B cell (primary cell): ENCODE results near the gene AXL. TPM values are rescaled to one million over a fixed set of nuclear protein-coding genes. Genes with fewer than 3 reads are reported as not detected.
"Not testable (repeated sequence)": the region's sequence is repeated elsewhere in the genome, so short reads cannot be mapped to it uniquely, and the experiment has no call there.

ENCODE experiments used
- ATAC-seq: fragments of 200-7000 bp; cut with Tn5 transposase; one replicate; pipeline ENCODE4 v1.10.0; 2021; ENCODE audit warnings: low read depth, mild to moderate bottlenecking, moderate number of reproducible peaks, moderate library complexity
- CTCF ChIA-PET: fragments of 350-600 bp; sonication (Branson Sonifier 250); formaldehyde crosslinking; loops from one replicate; lab custom pipeline; 2021; ENCODE audit warnings: antibody characterized with exemption, inconsistent platforms; lab: Charles Lee
- POLR2A ChIA-PET: fragments of 350-600 bp; sonication (Branson Sonifier 250); formaldehyde crosslinking; loops from one replicate; lab custom pipeline; 2021; ENCODE audit warnings: antibody characterized with exemption; lab: Charles Lee
- DNase-seq: peaks from one replicate; pipeline ENCODE4 v3.0.0; 2013
- H2AFZ ChIP-seq: 2 replicates; pipeline ENCODE4 v1.6.1; 2012; ENCODE audit warnings: mild to moderate bottlenecking, low read depth, low read length; ENCODE audit not compliant: insufficient read depth, poor library complexity, severe bottlenecking
- H3K27ac ChIP-seq, 2 donors: 1 replicate in 1 of 2; 2 replicates in 1 of 2; pipeline ENCODE4 v1.5.1; 2012 to 2013; ENCODE audit warnings: low read length in 2 of 2, mild to moderate bottlenecking in 2 of 2, moderate library complexity in 1 of 2
- H3K27me3 ChIP-seq, 4 experiments: fragments of 200-600 bp in 1 of 4; sonication (generic) in 1 of 4; replicated peaks in 1 of 4; 1 replicate in 2 of 4; 2 replicates in 2 of 4; pipeline versions ENCODE4 v1.6.1 to v1.7.0; 2013 to 2016; ENCODE audit warnings: low read length in 3 of 4, mild to moderate bottlenecking in 2 of 4, mixed read lengths in 1 of 4, moderate library complexity in 1 of 4; ENCODE audit not compliant: insufficient read depth in 4 of 4, control insufficient read depth in 3 of 4; ENCODE audit errors: control extremely low read depth in 1 of 4
- H3K36me3 ChIP-seq, 2 experiments: replicated peaks in 1 of 2; 1 replicate in 1 of 2; 2 replicates in 1 of 2; pipeline versions ENCODE4 v1.6.1 to v1.7.1; 2013; ENCODE audit warnings: low read length in 1 of 2; ENCODE audit not compliant: insufficient read depth in 2 of 2, control insufficient read depth in 1 of 2; ENCODE audit errors: control extremely low read depth in 1 of 2, extremely low read depth in 1 of 2
- H3K4me1 ChIP-seq, 2 donors: fragments of 200-600 bp in 1 of 2; sonication (generic) in 1 of 2; 1 replicate in 1 of 2; 2 replicates in 1 of 2; pipeline versions ENCODE4 v1.5.1 to v1.6.1; 2013 to 2017; ENCODE audit warnings: low read length in 2 of 2; ENCODE audit not compliant: control insufficient read depth in 2 of 2, insufficient read depth in 2 of 2
- H3K4me2 ChIP-seq: replicated peaks from 2 replicates; pipeline ENCODE3; 2012; ENCODE audit warnings: mild to moderate bottlenecking, low read depth, low read length; ENCODE audit not compliant: poor library complexity, severe bottlenecking
- H3K4me3 ChIP-seq, 5 experiments: fragments of 200-600 bp in 1 of 5; sonication (generic) in 1 of 5; 1 replicate in 3 of 5; 2 replicates in 2 of 5; pipeline versions ENCODE4 v1.5.1 to v1.7.0; 2011 to 2016; ENCODE audit warnings: low read length in 4 of 5, mild to moderate bottlenecking in 4 of 5, low read depth in 2 of 5, control low read depth in 1 of 5, moderate library complexity in 1 of 5; ENCODE audit not compliant: insufficient read depth in 1 of 5; ENCODE audit errors: control extremely low read depth in 1 of 5, extremely low read depth in 1 of 5
- H3K79me2 ChIP-seq: fragments of 200-600 bp; sonication (generic); one replicate; pipeline ENCODE4 v1.6.0; 2016; ENCODE audit warnings: low read length; ENCODE audit not compliant: control insufficient read depth, insufficient read depth
- H3K9ac ChIP-seq: fragments of 200-600 bp; sonication (generic); 2 replicates; pipeline ENCODE4 v1.6.1; 2017; ENCODE audit warnings: mild to moderate bottlenecking, low read length, moderate library complexity
- H3K9me3 ChIP-seq, 3 donors: one replicate each; pipeline versions ENCODE4 v1.6.1 to v1.7.1; 2013; ENCODE audit warnings: low read length in 2 of 3; ENCODE audit not compliant: control insufficient read depth in 2 of 3, insufficient read depth in 1 of 3; ENCODE audit errors: control extremely low read depth in 1 of 3
- H4K20me1 ChIP-seq: 2 replicates; pipeline ENCODE4 v1.6.0; 2012; ENCODE audit warnings: mild to moderate bottlenecking, low read length; ENCODE audit not compliant: insufficient read depth, control insufficient read depth, poor library complexity, severe bottlenecking
- H3K27ac Mint-ChIP-seq: one replicate; pipeline ENCODE4 v1.8.0; 2021; ENCODE audit warnings: mixed read lengths
- H3K27me3 Mint-ChIP-seq: one replicate; pipeline ENCODE4 v1.8.0; 2021; ENCODE audit warnings: mixed read lengths
- H3K4me1 Mint-ChIP-seq: one replicate; pipeline ENCODE4 v1.8.0; 2021; ENCODE audit warnings: mixed read lengths
- H3K4me3 Mint-ChIP-seq: one replicate; pipeline ENCODE4 v1.8.0; 2021; ENCODE audit warnings: mixed read lengths
- H3K9me3 Mint-ChIP-seq: one replicate; pipeline ENCODE4 v1.8.0; 2022; ENCODE audit warnings: mixed read lengths; ENCODE audit not compliant: insufficient read depth
- EZH2 ChIP-seq: IDR thresholded peaks from 2 replicates; pipeline ENCODE4 v1.6.1; 2012; ENCODE audit warnings: borderline replicate concordance, low read depth, mild to moderate bottlenecking, moderate library complexity, low read length; ENCODE audit not compliant: insufficient read depth, poor library complexity, severe bottlenecking
- WGBS: methylation state at CpG from one replicate; pipeline ENCODE4 v1.1.5; 2013; ENCODE audit warnings: missing lambda C conversion rate; ENCODE audit not compliant: insufficient coverage; 5-methylcytosine and 5-hydroxymethylcytosine counted together
- intact Hi-C: fragments of 100-400 bp; cut with micrococcal nuclease; formaldehyde crosslinking; loops from one replicate; pipeline ENCODE4 v1.10.0; 2022
- polyA plus RNA-seq: library from polyadenylated mRNA; depleted of rRNA; stranded (reverse); fragments of >200 nt; gene quantifications from 2 replicates; pipeline ENCODE4 v1.2.3, GENCODE V29; 2012
- total RNA-seq, 2 donors: library from RNA; stranded (reverse); fragments of 120-200 nt in 1 of 2; gene quantifications; 1 replicate in 1 of 2; 2 replicates in 1 of 2; pipeline versions ENCODE4 v1.2.3 to v1.2.4, GENCODE V29; 2013 to 2022
- TF ChIP-seq, protein P1 (sequence below): fragments of 200-600 bp; IDR thresholded peaks from one replicate; pipeline ENCODE4 v1.8.0; 2022; ENCODE audit warnings: antibody characterized with exemption, mild to moderate bottlenecking

AXL gene
- total and polyA plus RNA-seq, 2 donors (not counting 1 experiment from before 2014, with no cell fraction given), result not detected

- ATAC-seq (no peak), DNase-seq (no peak)
- Histone ChIP-seq H3K36me3 (no peaks in the 10 kb centered on the region), H3K4me2 (no peak overlapping the region), H4K20me1 (no peaks in the 10 kb centered on the region), H3K4me1 (no peaks in the 10 kb centered on the region), H3K9ac (no peak overlapping the region), H3K9me3 (no peaks in the 10 kb centered on the region), H3K27ac (no peak overlapping the region), H3K27me3 (peaks cover 0 to 5% (median 0%) of the 10 kb centered on the region in 4 experiments), H3K4me3 (no peak overlapping the region), H3K79me2 (no peaks in the 10 kb centered on the region), H2AFZ (no peak overlapping the region)
- Mint-ChIP-seq H3K27ac (no peak overlapping the region), H3K27me3 (peaks cover 4% of the 10 kb centered on the region), H3K9me3 (no peaks in the 10 kb centered on the region), H3K4me1 (no peaks in the 10 kb centered on the region), H3K4me3 (no peak overlapping the region)
- POLR2A ChIA-PET, result no interaction called here
- TF ChIP-seq EZH2, result no peak
- TF ChIP-seq, protein P1, sequence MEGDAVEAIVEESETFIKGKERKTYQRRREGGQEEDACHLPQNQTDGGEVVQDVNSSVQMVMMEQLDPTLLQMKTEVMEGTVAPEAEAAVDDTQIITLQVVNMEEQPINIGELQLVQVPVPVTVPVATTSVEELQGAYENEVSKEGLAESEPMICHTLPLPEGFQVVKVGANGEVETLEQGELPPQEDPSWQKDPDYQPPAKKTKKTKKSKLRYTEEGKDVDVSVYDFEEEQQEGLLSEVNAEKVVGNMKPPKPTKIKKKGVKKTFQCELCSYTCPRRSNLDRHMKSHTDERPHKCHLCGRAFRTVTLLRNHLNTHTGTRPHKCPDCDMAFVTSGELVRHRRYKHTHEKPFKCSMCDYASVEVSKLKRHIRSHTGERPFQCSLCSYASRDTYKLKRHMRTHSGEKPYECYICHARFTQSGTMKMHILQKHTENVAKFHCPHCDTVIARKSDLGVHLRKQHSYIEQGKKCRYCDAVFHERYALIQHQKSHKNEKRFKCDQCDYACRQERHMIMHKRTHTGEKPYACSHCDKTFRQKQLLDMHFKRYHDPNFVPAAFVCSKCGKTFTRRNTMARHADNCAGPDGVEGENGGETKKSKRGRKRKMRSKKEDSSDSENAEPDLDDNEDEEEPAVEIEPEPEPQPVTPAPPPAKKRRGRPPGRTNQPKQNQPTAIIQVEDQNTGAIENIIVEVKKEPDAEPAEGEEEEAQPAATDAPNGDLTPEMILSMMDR, result no peak
- 95% methylated on average over 18 of the region's 18 CpGs for WGBS
- CTCF ChIA-PET, result interaction anchor here (0.6 to 7.5 kb wide), 10 partner anchors 12 to 1334 kb away, joined by 3 to 89 read pairs (median 10); partner anchors contain the start of genes HNRNPUL1 and TGFB1
- intact Hi-C loops, result loop anchor here (5.0 kb wide), 1 partner anchor 394 kb away; no protein-coding TSS in a partner anchor
Measured at GRCh38 chr19:41203371-41203770, 15.7 kb upstream of the AXL start.

DNA sequence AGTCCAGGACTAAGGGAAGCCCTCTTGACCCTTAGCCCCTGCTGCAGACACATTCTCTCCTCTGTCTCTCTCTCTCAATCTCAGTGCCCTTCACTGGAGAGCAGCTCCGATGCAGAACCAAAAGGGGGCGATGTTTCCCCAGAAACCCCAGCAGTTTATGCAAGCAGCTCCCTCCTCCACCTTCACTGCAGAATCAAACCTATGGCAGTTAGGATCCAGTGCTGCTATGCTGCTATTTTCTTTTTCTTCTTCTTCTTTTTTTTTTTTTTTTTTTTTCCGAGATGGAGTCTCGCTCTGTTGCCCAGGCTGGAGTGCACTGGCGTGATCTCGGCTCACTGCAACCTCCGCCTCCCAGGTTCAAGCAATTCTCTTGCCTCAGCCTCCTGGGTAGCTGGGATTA lies 14.7 kb upstream of the AXL start:
- DNase-seq (peak; percentile 86), ATAC-seq (peak; percentile 95)
- not testable (repeated sequence) for H3K4me3 ChIP-seq, H3K9me3 Mint-ChIP-seq, H3K27me3 ChIP-seq, H3K27ac ChIP-seq, H4K20me1 ChIP-seq, H3K9me3 ChIP-seq, H3K9ac ChIP-seq, H3K4me1 Mint-ChIP-seq, H3K4me3 Mint-ChIP-seq, H3K36me3 ChIP-seq, H3K27me3 Mint-ChIP-seq, H3K79me2 ChIP-seq, H3K4me2 ChIP-seq, H2AFZ ChIP-seq, H3K27ac Mint-ChIP-seq, H3K4me1 ChIP-seq
- TF ChIP-seq, protein P1, result peak; percentile 77
- WGBS, result 0% methylated on average over 2 of the region's 7 CpGs
- ChIA-PET POLR2A (interaction anchor here (0.5 to 1.6 kb wide), 9 partner anchors 58 to 777 kb away, joined by 4 to 19 read pairs (median 5); partner anchors contain the start of gene HNRNPUL1), CTCF (interaction anchor here (0.6 to 7.5 kb wide), 28 partner anchors 55 to 1558 kb away, joined by 3 to 89 read pairs (median 4); partner anchors contain the start of genes B9D2, HNRNPUL1 and TGFB1)
- intact Hi-C loops, result loop anchor here (5.0 kb wide), 1 partner anchor 393 kb away; no protein-coding TSS in a partner anchor
